IMR-90 (cell line): ENCODE results near the gene NCOR1. TPM values are rescaled to one million over a fixed set of nuclear protein-coding genes. Genes with fewer than 3 reads are reported as not detected.

Source experiments
- ATAC-seq: fragments of 200-7000 bp; cut with Tn5 transposase; 2 replicates; pipeline ENCODE4 v1.9.1; 2020; ENCODE audit warnings: low read depth, mild to moderate bottlenecking, moderate library complexity
- BruUV-seq: library from RNA; stranded (reverse); fragments of 400-500 nt; replicated peaks from 2 replicates; lab custom pipeline; 2021; lab: Mats Ljungman, UMichigan
- CTCF ChIA-PET: fragments of 300-600 bp; formaldehyde crosslinking; extraction: SDS; loops from one replicate; lab custom pipeline; 2021; ENCODE audit warnings: antibody characterized with exemption; lab: Yijun Ruan, JAX
- POLR2A ChIA-PET: fragments of 300-600 bp; sonication (Branson Sonifier 250); formaldehyde crosslinking; loops from one replicate; lab custom pipeline; 2022; ENCODE audit warnings: antibody characterized with exemption; ENCODE audit not compliant: unreplicated experiment; lab: Charles Lee
- DNase-seq: peaks from one replicate; pipeline ENCODE4 v3.0.0; 2013
- H2AFZ ChIP-seq: replicated peaks from 2 replicates; pipeline ENCODE3; 2013; ENCODE audit warnings: low read length, mild to moderate bottlenecking; ENCODE audit not compliant: poor library complexity
- H2AK5ac ChIP-seq: 2 replicates; pipeline ENCODE4 v1.6.1; 2013; ENCODE audit warnings: low read depth, low read length, inconsistent platforms
- H2AK9ac ChIP-seq: replicated peaks from 2 replicates; pipeline ENCODE3; 2013; ENCODE audit warnings: mild to moderate bottlenecking, low read depth, low read length, moderate library complexity; ENCODE audit not compliant: poor library complexity
- H2BK120ac ChIP-seq: 2 replicates; pipeline ENCODE4 v1.6.1; 2013; ENCODE audit warnings: low read depth, low read length, inconsistent platforms
- H2BK15ac ChIP-seq: 3 replicates; pipeline ENCODE4 v1.6.1; 2013; ENCODE audit warnings: low read depth, low read length, inconsistent platforms
- H2BK20ac ChIP-seq: 2 replicates; pipeline ENCODE4 v1.6.1; 2013; ENCODE audit warnings: low read depth, mild to moderate bottlenecking, inconsistent platforms, low read length, moderate library complexity
- H2BK5ac ChIP-seq: 2 replicates; pipeline ENCODE4 v1.6.1; 2013; ENCODE audit warnings: mild to moderate bottlenecking, low read depth, low read length, inconsistent platforms; ENCODE audit not compliant: poor library complexity, severe bottlenecking
- H3K14ac ChIP-seq: replicated peaks from 2 replicates; pipeline ENCODE4 v1.6.1; 2013; ENCODE audit warnings: low read depth, low read length, inconsistent platforms
- H3K18ac ChIP-seq: 2 replicates; pipeline ENCODE4 v1.6.1; 2013; ENCODE audit warnings: low read depth, low read length, control low read depth
- H3K23ac ChIP-seq: 2 replicates; pipeline ENCODE4 v1.6.1; 2013; ENCODE audit warnings: low read depth, low read length, inconsistent platforms
- H3K27ac ChIP-seq: 2 replicates; pipeline ENCODE4 v1.5.1; 2013; ENCODE audit warnings: mild to moderate bottlenecking, control low read depth, low read length; ENCODE audit not compliant: insufficient read depth
- H3K27me3 ChIP-seq: 2 replicates; pipeline ENCODE4 v1.6.1; 2013; ENCODE audit warnings: low read length; ENCODE audit not compliant: control insufficient read depth, insufficient read depth
- H3K36me3 ChIP-seq: 2 replicates; pipeline ENCODE4 v1.6.1; 2013; ENCODE audit warnings: low read length, mixed read lengths; ENCODE audit not compliant: control insufficient read depth, insufficient read depth
- H3K4ac ChIP-seq: 2 replicates; pipeline ENCODE4 v1.6.1; 2013; ENCODE audit warnings: low read depth, low read length, inconsistent platforms
- H3K4me1 ChIP-seq: 2 replicates; pipeline ENCODE4 v1.6.1; 2013; ENCODE audit warnings: low read length, mixed read lengths; ENCODE audit not compliant: control insufficient read depth, insufficient read depth
- H3K4me2 ChIP-seq: 2 replicates; pipeline ENCODE4 v1.6.1; 2013; ENCODE audit warnings: low read depth, mild to moderate bottlenecking, control low read depth, low read length, moderate library complexity
- H3K4me3 ChIP-seq: 2 replicates; pipeline ENCODE4 v1.5.1; 2013; ENCODE audit warnings: low read depth, mild to moderate bottlenecking, control low read depth, low read length, moderate library complexity; ENCODE audit not compliant: insufficient read depth
- H3K56ac ChIP-seq: 2 replicates; pipeline ENCODE4 v1.6.1; 2013; ENCODE audit warnings: low read length, inconsistent platforms; ENCODE audit not compliant: insufficient read depth; ENCODE audit errors: extremely low read depth
- H3K79me1 ChIP-seq, 2 experiments: 2 replicates each; pipeline ENCODE4 v1.6.1; 2013; ENCODE audit warnings: low read length in 2 of 2, inconsistent platforms in 1 of 2, low read depth in 1 of 2
- H3K9ac ChIP-seq: 2 replicates; pipeline ENCODE4 v1.6.1; 2013; ENCODE audit warnings: low read depth, low read length, control low read depth
- H3K9me1 ChIP-seq: 2 replicates; pipeline ENCODE4 v1.6.1; 2013; ENCODE audit warnings: low read length, inconsistent platforms; ENCODE audit not compliant: insufficient read depth
- H3K9me3 ChIP-seq: 2 replicates; pipeline ENCODE4 v1.6.1; 2013; ENCODE audit warnings: low read length; ENCODE audit not compliant: control insufficient read depth, insufficient read depth
- H4K20me1 ChIP-seq: 2 replicates; pipeline ENCODE4 v1.6.1; 2013; ENCODE audit warnings: low read length, inconsistent platforms; ENCODE audit not compliant: insufficient read depth
- H4K5ac ChIP-seq: 2 replicates; pipeline ENCODE4 v1.6.1; 2013; ENCODE audit warnings: mild to moderate bottlenecking, low read depth, low read length, control low read depth
- H4K8ac ChIP-seq, 2 experiments: 2 replicates each; pipeline ENCODE4 v1.6.1; 2013; ENCODE audit warnings: low read depth in 2 of 2, low read length in 2 of 2, control low read depth in 1 of 2, inconsistent platforms in 1 of 2
- H4K91ac ChIP-seq: 2 replicates; pipeline ENCODE4 v1.6.1; 2013; ENCODE audit warnings: low read depth, low read length, inconsistent platforms; ENCODE audit not compliant: insufficient read depth
- CEBPB ChIP-seq: IDR thresholded peaks from 2 replicates; pipeline ENCODE4 v1.6.1; 2012; ENCODE audit warnings: low read depth, low read length, improper control_type of control experiment
- WGBS, 2 experiments: methylation state at CpG; one replicate each; pipeline versions ENCODE4 v1.1.5 to v1.1.7; 2013; ENCODE audit warnings: missing lambda C conversion rate in 2 of 2; ENCODE audit not compliant: insufficient read length in 1 of 2; ENCODE audit errors: extremely low coverage in 2 of 2; 5-methylcytosine and 5-hydroxymethylcytosine counted together
- dilution Hi-C: fragments of 300-500 bp; cut with HindIII; formaldehyde crosslinking; loops from one replicate; pipeline ENCODE4 v1.14.3; 2018; ENCODE audit warnings: low sequenced_read_pairs; ENCODE audit not compliant: unreplicated experiment
- in situ Hi-C: fragments of 300-500 bp; cut with MboI; formaldehyde crosslinking; loops from 3 replicates; pipeline ENCODE4 v1.14.3; 2019; ENCODE audit warnings: low sequenced_read_pairs, inconsistent platforms, mixed read lengths
- intact Hi-C: fragments of 100-400 bp; cut with micrococcal nuclease; formaldehyde crosslinking; loops from 2 replicates; pipeline ENCODE4 v1.10.0; 2022
- polyA plus RNA-seq, 3 experiments: library from polyadenylated mRNA; depleted of rRNA; stranded (reverse); fragments of >200 nt; gene quantifications; 2 replicates each; pipeline ENCODE4 v1.2.3, GENCODE V29; 2012; ENCODE audit warnings: low replicate concordance in 1 of 3
- total RNA-seq: library from RNA; depleted of rRNA; stranded (reverse); fragments of >200 nt; gene quantifications from 2 replicates; pipeline ENCODE4 v1.2.3, GENCODE V29; 2012
- TF ChIP-seq, protein P1 (sequence below): fragments of 150-350 bp; IDR thresholded peaks from 2 replicates; pipeline ENCODE4 v1.6.1; 2016; ENCODE audit warnings: low read depth, mild to moderate bottlenecking, low read length, moderate library complexity, borderline replicate concordance

Gene NCOR1
- total and polyA plus RNA-seq, 2 of the 4 experiments (the other 2 are of a cell fraction): 54.5 to 80.3 TPM

DNA sequence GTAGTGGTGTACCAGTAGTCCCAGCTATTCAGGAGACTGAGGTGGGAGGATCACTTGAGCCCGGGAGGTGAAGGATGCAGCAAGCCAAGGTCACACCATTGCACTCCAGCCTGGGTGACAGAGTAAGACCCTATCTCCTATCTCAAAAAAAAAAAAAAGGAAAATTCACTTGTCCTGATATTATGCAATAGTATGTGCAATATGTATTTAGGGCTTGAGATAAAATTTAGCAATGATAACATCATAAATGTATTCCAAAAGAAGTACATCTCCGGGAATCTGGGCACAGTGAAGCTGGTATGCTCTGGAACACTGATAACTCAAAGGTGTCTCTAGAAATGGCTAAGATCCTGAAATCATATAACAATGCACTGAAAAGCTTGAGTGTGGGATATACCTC is 74.5 kb downstream of the NCOR1 start:
- H3K27ac ChIP-seq: no peak overlapping the region
- dilution Hi-C loops (no loop called here), in situ Hi-C loops (no loop called here), intact Hi-C loops (no loop called here)
- no peak overlapping the region for H3K9ac ChIP-seq
- H3K4me1 ChIP-seq: peaks cover under 1% of the 10 kb centered on the region
- ChIA-PET POLR2A (no interaction called here), CTCF (interaction anchor here (0.6 kb wide), 1 partner anchor 65 kb away, joined by 3 read pairs; no protein-coding TSS in a partner anchor)
- H2AK5ac ChIP-seq: no peak overlapping the region
- H3K9me3 ChIP-seq: no peaks in the 10 kb centered on the region
- no peak overlapping the region for H3K18ac ChIP-seq
- H2BK120ac ChIP-seq: no peak overlapping the region
- no peak overlapping the region for H3K23ac ChIP-seq
- no peak overlapping the region for H3K14ac ChIP-seq
- H2AFZ ChIP-seq: no peak overlapping the region
- no peak overlapping the region for H2BK20ac ChIP-seq
- H2BK15ac ChIP-seq: no peak overlapping the region
- H3K4ac ChIP-seq: no peak overlapping the region
- no peaks in the 10 kb centered on the region for H3K27me3 ChIP-seq
- TF ChIP-seq, protein P1, sequence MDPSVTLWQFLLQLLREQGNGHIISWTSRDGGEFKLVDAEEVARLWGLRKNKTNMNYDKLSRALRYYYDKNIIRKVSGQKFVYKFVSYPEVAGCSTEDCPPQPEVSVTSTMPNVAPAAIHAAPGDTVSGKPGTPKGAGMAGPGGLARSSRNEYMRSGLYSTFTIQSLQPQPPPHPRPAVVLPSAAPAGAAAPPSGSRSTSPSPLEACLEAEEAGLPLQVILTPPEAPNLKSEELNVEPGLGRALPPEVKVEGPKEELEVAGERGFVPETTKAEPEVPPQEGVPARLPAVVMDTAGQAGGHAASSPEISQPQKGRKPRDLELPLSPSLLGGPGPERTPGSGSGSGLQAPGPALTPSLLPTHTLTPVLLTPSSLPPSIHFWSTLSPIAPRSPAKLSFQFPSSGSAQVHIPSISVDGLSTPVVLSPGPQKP: no peak
- TF ChIP-seq CEBPB: peak; percentile 67
- no CpG with 5 or more reads among the region's 2 CpGs for WGBS, 2 experiments
- no peak overlapping the region for H4K5ac ChIP-seq
- H3K9me1 ChIP-seq: no peaks in the 10 kb centered on the region; the same call in 1 of the 2 replicates
- no peaks in the 10 kb centered on the region for H4K20me1 ChIP-seq
- no peak overlapping the region for H3K4me3 ChIP-seq
- ATAC-seq (no peak), DNase-seq (no peak)
- no peak overlapping the region for H4K8ac ChIP-seq
- H2AK9ac ChIP-seq: no peak overlapping the region
- H3K4me2 ChIP-seq: no peak overlapping the region
- BruUV-seq: no TSS peak
- H2BK5ac ChIP-seq: no peak overlapping the region
- peaks cover 31% of the 10 kb centered on the region for H3K36me3 ChIP-seq
- H3K79me1 ChIP-seq: peaks cover 7 to 11% of the 10 kb centered on the region in 2 experiments; a peak in 3 of 4 replicates
- H4K91ac ChIP-seq: no peak overlapping the region
- no peak overlapping the region for H3K56ac ChIP-seq
